Thyroid gland (tissue), 4 donors: ENCODE data around the gene CD3D.

Experiments
- CTCF ChIP-seq, 6 experiments: fragments of 200-600 bp in 3 of 6; fragments of 450-650 bp in 3 of 6; sonication (generic) in 3 of 6; IDR thresholded peaks; one replicate each; pipeline ENCODE4 v1.5.1; 2016 to 2019; ENCODE audit warnings: antibody characterized with exemption in 6 of 6, mild to moderate bottlenecking in 2 of 6, inconsistent platforms in 1 of 6, moderate library complexity in 1 of 6
- POLR2A ChIP-seq, 2 donors: fragments of 450-650 bp; IDR thresholded peaks; one replicate each; pipeline ENCODE4 v1.6.1; 2017; ENCODE audit warnings: antibody characterized with exemption in 2 of 2, mild to moderate bottlenecking in 2 of 2, moderate library complexity in 1 of 2

DNA sequence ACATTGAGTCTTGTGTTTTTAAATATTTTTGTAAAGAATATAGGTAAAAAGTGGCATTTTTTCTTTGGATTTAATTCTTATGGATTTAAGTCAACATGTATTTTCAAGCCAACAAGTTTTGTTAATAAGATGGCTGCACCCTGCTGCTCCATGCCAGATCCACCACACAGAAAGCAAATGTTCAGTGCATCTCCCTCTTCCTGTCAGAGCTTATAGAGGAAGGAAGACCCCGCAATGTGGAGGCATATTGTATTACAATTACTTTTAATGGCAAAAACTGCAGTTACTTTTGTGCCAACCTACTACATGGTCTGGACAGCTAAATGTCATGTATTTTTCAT, 38.3 kb downstream of the CD3D start:
- no peak for TF ChIP-seq POLR2A (IDR thresholded peaks at IDR 0.05)
- TF ChIP-seq CTCF (IDR thresholded peaks at IDR 0.05), result no peak
